Activated T-cell treated with anti-CD3 and anti-CD28 coated beads, Interleukin-2, amount 50 U/mL, for 4 hours (primary cell): Measurements from ENCODE around the gene AQP4. TPM values are rescaled to one million over a fixed set of nuclear protein-coding genes. Genes with fewer than 3 reads are reported as not detected.

Experiments
- ATAC-seq, 2 donors: fragments of 200-7000 bp; cut with Tn5 transposase; one replicate each; pipeline ENCODE4 v1.10.0; 2021
- DNase-seq: peaks from one replicate; pipeline ENCODE4 v3.0.0-alpha.2; 2020
- H3K27me3 Mint-ChIP-seq: one replicate; pipeline ENCODE4 v1.8.0; 2021; ENCODE audit warnings: low read depth, mixed read lengths
- H3K36me3 Mint-ChIP-seq: one replicate; pipeline ENCODE4 v1.8.0; 2022; ENCODE audit warnings: mixed read lengths; ENCODE audit not compliant: insufficient read depth
- H3K4me1 Mint-ChIP-seq: one replicate; pipeline ENCODE4 v1.8.0; 2021; ENCODE audit warnings: low read depth, mixed read lengths
- H3K4me3 Mint-ChIP-seq: one replicate; pipeline ENCODE4 v1.8.0; 2021; ENCODE audit warnings: mild to moderate bottlenecking, moderate library complexity, mixed read lengths
- H3K9me3 Mint-ChIP-seq: one replicate; pipeline ENCODE4 v1.8.0; 2021; ENCODE audit warnings: mixed read lengths
- total RNA-seq, 3 donors: library from RNA; stranded (reverse); gene quantifications; one replicate each; pipeline ENCODE4 v1.2.1, GENCODE V29; 2021

AQP4 gene
- total RNA-seq, 3 donors from 2014 or later: 0.08 to 0.15 (median 0.11) TPM

- no peaks in the 10 kb centered on the region for H3K27me3 Mint-ChIP-seq
- H3K4me3 Mint-ChIP-seq: no peak overlapping the region
- DNase-seq: no peak
- no peaks in the 10 kb centered on the region for H3K4me1 Mint-ChIP-seq
- no peak for ATAC-seq
- H3K9me3 Mint-ChIP-seq: peaks cover 17% of the 10 kb centered on the region
- no peaks in the 10 kb centered on the region for H3K36me3 Mint-ChIP-seq
Measured at GRCh38 chr18:26812462-26812861, 53.0 kb downstream of the AQP4 start.

- no peak for DNase-seq
- peaks cover 11% of the 10 kb centered on the region for H3K9me3 Mint-ChIP-seq
- H3K27me3 Mint-ChIP-seq: no peaks in the 10 kb centered on the region
- no peaks in the 10 kb centered on the region for H3K36me3 Mint-ChIP-seq
- H3K4me3 Mint-ChIP-seq: no peak overlapping the region
- ATAC-seq: no peak
- no peaks in the 10 kb centered on the region for H3K4me1 Mint-ChIP-seq
Measured at GRCh38 chr18:26809346-26809745, 56.2 kb downstream of the AQP4 start.

GRCh38 chr18:26806224-26806623 lies 59.3 kb downstream of the AQP4 start:
- ATAC-seq: no peak

GRCh38 chr18:26804519-26804918 lies 61.0 kb downstream of the AQP4 start:
- no peak for ATAC-seq
- no peaks in the 10 kb centered on the region for H3K27me3 Mint-ChIP-seq
- no peaks in the 10 kb centered on the region for H3K4me1 Mint-ChIP-seq
- peaks cover 6% of the 10 kb centered on the region for H3K9me3 Mint-ChIP-seq
- H3K4me3 Mint-ChIP-seq: no peak overlapping the region
- DNase-seq: no peak
- H3K36me3 Mint-ChIP-seq: no peaks in the 10 kb centered on the region

More at GRCh38 chr18:26806224-26806623, 59.3 kb downstream of the AQP4 start:
- no peak for DNase-seq
- Mint-ChIP-seq H3K36me3 (no peaks in the 10 kb centered on the region), H3K4me1 (no peaks in the 10 kb centered on the region), H3K27me3 (no peaks in the 10 kb centered on the region), H3K9me3 (peaks cover 11% of the 10 kb centered on the region), H3K4me3 (no peak overlapping the region)

- no peak for DNase-seq
- no peaks in the 10 kb centered on the region for H3K36me3 Mint-ChIP-seq
- peaks cover 8% of the 10 kb centered on the region for H3K9me3 Mint-ChIP-seq
- no peak overlapping the region for H3K4me3 Mint-ChIP-seq
- ATAC-seq: no peak
- no peaks in the 10 kb centered on the region for H3K27me3 Mint-ChIP-seq
- no peaks in the 10 kb centered on the region for H3K4me1 Mint-ChIP-seq
Measured at GRCh38 chr18:26803643-26804042, 61.9 kb downstream of the AQP4 start.

- no peak for ATAC-seq
- Mint-ChIP-seq H3K27me3 (no peaks in the 10 kb centered on the region), H3K4me3 (no peak overlapping the region), H3K9me3 (peaks cover 8% of the 10 kb centered on the region), H3K4me1 (no peaks in the 10 kb centered on the region), H3K36me3 (no peaks in the 10 kb centered on the region)
- DNase-seq: no peak
Measured at GRCh38 chr18:26802330-26803200, 62.9 kb downstream of the AQP4 start.
